Eye (tissue), 1 donor: Measurements from ENCODE around the gene GRK6.
"Not testable (repeated sequence)": the region's sequence is repeated elsewhere in the genome, so short reads cannot be mapped to it uniquely, and the experiment has no call there.

Experiments
- DNase-seq: peaks from one replicate; pipeline ENCODE4 v3.0.0-alpha.2; 2015

The GRK6 gene

GRCh38 chr5:177399997-177400868 lies 26.2 kb upstream of the GRK6 start, which contains the start of gene PFN3:
PFN3 (minus strand) TSS chr5:177400661; CDS start chr5:177400576, 85 bp downstream.
- DNase-seq: peak; percentile 73

- DNase-seq: peak; percentile 84
Measured at GRCh38 chr5:177402271-177403043, 24.0 kb upstream of the GRK6 start.

- no peak for DNase-seq
Measured at GRCh38 chr5:177403102-177403791, 23.2 kb upstream of the GRK6 start.

GRCh38 chr5:177403792-177404640 lies 22.5 kb upstream of the GRK6 start:
- peak; percentile 87 for DNase-seq

- no peak for DNase-seq
Measured at GRCh38 chr5:177404641-177405179, 21.8 kb upstream of the GRK6 start.

- no peak for DNase-seq
Measured at GRCh38 chr5:177405312-177405711, 21.2 kb upstream of the GRK6 start.

GRCh38 chr5:177405805-177406204 lies 20.7 kb upstream of the GRK6 start:
- DNase-seq: no peak

GRCh38 chr5:177409043-177409801 lies 17.3 kb upstream of the GRK6 start, which contains the start of gene F12:
F12 (minus strand) TSS chr5:177409564; CDS start chr5:177409527, 37 bp downstream.
- DNase-seq: no peak

- no peak for DNase-seq
Measured at GRCh38 chr5:177410575-177410974, 15.9 kb upstream of the GRK6 start.

- no peak for DNase-seq
Measured at GRCh38 chr5:177412603-177413233, 13.8 kb upstream of the GRK6 start.

GRCh38 chr5:177414481-177414880 lies 12.0 kb upstream of the GRK6 start:
- no peak for DNase-seq

- not testable (repeated sequence) for DNase-seq
Measured at GRCh38 chr5:177417081-177417480, 9.4 kb upstream of the GRK6 start.

GRCh38 chr5:177419046-177419445 lies 7.4 kb upstream of the GRK6 start:
- DNase-seq: no peak

GRCh38 chr5:177420472-177420871 lies 6.0 kb upstream of the GRK6 start:
- DNase-seq: not testable (repeated sequence)

- DNase-seq: peak; percentile 48
Measured at GRCh38 chr5:177421062-177421798, 5.2 kb upstream of the GRK6 start.

GRCh38 chr5:177423671-177424070 lies 2.8 kb upstream of the GRK6 start:
- DNase-seq: no peak

GRCh38 chr5:177425196-177425800 lies 1.2 kb upstream of the GRK6 start:
- DNase-seq: no peak

GRCh38 chr5:177425801-177426565 lies 493 bp upstream of the GRK6 start:
- DNase-seq: peak; percentile 100
